HAP-1 (cell line): ENCODE data around the gene CDYL.

ENCODE experiments used
- DNase-seq, 2 experiments: peaks; one replicate each; pipeline ENCODE4 v3.0.0-alpha.2; 2016 to 2020; ENCODE audit warnings: low spot score in 2 of 2
- H3K27me3 ChIP-seq: fragments of 250-450 bp; sonication (Bioruptor Pico); 2 replicates; pipeline ENCODE4 v1.5.1; 2020; ENCODE audit warnings: low read depth, mild to moderate bottlenecking, moderate library complexity
- H3K36me3 ChIP-seq: fragments of 250-450 bp; sonication (Bioruptor Pico); replicated peaks from 2 replicates; pipeline ENCODE4 v1.5.1; 2020; ENCODE audit warnings: mild to moderate bottlenecking
- H3K4me1 ChIP-seq: fragments of 250-450 bp; sonication (Bioruptor Pico); 2 replicates; pipeline ENCODE4 v1.5.1; 2020; ENCODE audit warnings: mild to moderate bottlenecking
- H3K4me3 ChIP-seq: fragments of 250-450 bp; sonication (Bioruptor Pico); 2 replicates; pipeline ENCODE4 v1.5.1; 2020; ENCODE audit warnings: mild to moderate bottlenecking, moderate library complexity
- H3K9me3 ChIP-seq: fragments of 250-450 bp; sonication (Bioruptor Pico); 2 replicates; pipeline ENCODE4 v1.5.1; 2020; ENCODE audit warnings: mild to moderate bottlenecking, moderate library complexity
- in situ Hi-C: fragments of 300-500 bp; cut with MboI; formaldehyde crosslinking; loops from 3 replicates; pipeline ENCODE4 v1.14.3; 2020; ENCODE audit warnings: low sequenced_read_pairs, inconsistent platforms, mixed read lengths

Gene CDYL

DNA sequence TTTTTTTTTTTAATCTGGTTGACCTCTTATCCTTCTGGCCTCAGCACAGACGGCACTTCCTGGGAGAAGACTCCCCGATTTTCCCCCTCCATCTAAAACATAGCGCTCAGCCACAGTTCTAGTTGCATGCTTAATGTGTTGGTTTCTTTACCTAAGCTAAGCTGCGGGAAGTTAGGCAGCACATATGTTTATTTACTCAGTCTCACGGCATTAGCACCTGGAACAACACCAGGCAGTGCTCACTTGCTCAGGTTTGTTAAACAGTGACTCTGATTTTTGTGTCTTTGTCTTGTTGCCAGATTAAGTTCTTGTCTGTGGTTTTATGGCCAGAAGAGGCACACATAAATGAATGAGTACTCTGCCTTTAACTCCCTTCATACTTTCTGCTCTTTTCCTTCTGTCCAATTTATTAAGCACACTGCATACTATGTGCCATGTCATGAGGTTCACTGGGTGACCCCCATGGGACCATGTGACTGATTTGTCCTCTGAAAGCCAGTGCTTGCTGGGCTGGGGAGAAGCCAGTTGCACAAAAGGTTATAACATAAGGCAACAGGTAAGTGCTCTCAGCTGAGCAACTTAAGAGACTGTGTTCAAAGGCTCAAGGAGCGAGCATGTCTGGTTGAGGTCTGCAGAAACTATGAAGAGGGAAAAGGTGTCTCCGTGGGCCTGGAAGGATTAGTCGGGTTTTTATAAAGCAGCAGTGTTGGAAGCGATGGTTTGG, 134.0 kb downstream of the CDYL start:
- no peaks in the 10 kb centered on the region for H3K9me3 ChIP-seq
- H3K4me3 ChIP-seq, result no peak overlapping the region
- H3K27me3 ChIP-seq, result no peaks in the 10 kb centered on the region
- no peaks in the 10 kb centered on the region for H3K4me1 ChIP-seq
- DNase-seq, result no peak
- H3K36me3 ChIP-seq, result no peaks in the 10 kb centered on the region
- in situ Hi-C loops, result no loop called here

GRCh38 chr6:4912559-4912958, 136.4 kb downstream of the CDYL start:
- in situ Hi-C loops, result no loop called here

DNA sequence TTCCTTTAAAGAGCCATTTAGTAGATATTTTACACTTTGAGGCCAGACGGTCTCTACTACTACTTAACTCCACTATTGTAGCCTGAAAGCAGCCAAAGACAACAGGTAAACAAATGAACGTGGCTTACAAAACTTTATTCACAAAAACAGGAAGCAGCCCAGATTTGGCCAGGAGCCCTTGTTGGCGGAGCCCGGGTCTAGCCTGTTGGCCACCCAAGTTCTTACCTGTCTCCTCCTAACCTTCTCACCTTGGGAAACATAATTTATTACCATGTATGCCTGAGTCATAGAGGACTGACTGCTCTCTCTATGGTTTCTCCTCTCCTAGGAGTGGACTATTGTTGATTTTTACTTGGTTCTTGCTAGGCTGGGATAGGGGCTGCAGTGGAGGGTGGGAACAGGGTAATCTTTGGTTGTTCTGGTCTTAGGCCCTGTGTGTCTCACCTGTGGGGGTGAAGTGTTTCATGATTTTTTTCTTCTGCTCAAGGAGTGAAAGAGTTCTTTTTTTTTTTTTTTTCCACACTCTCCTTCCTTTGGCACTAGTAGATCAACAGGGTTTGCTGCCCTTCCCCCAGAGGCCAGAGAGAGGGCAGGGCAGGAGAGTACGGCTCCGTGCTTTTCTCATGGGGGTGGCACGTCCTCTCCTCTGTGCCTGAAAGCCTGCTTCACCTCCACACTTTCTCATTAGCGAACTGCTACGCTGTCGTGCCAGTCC, 137.7 kb downstream of the CDYL start:
- no peaks in the 10 kb centered on the region for H3K36me3 ChIP-seq
- in situ Hi-C loops, result no loop called here
- no peaks in the 10 kb centered on the region for H3K27me3 ChIP-seq

More at GRCh38 chr6:4912559-4912958, 136.4 kb downstream of the CDYL start:
- H3K4me1 ChIP-seq, result no peaks in the 10 kb centered on the region
- no peak overlapping the region for H3K4me3 ChIP-seq
- no peaks in the 10 kb centered on the region for H3K27me3 ChIP-seq
- H3K36me3 ChIP-seq, result no peaks in the 10 kb centered on the region
- H3K9me3 ChIP-seq, result no peaks in the 10 kb centered on the region
- no peak for DNase-seq

GRCh38 chr6:4914420-4915159, 138.4 kb downstream of the CDYL start:
- H3K36me3 ChIP-seq, result no peaks in the 10 kb centered on the region
- no peaks in the 10 kb centered on the region for H3K9me3 ChIP-seq
- no peak overlapping the region for H3K4me3 ChIP-seq
- no peak for DNase-seq
- in situ Hi-C loops, result no loop called here
- no peaks in the 10 kb centered on the region for H3K27me3 ChIP-seq
- no peaks in the 10 kb centered on the region for H3K4me1 ChIP-seq

More for the DNA sequence above, 137.7 kb downstream of the CDYL start:
- Histone ChIP-seq H3K9me3 (no peaks in the 10 kb centered on the region), H3K4me1 (no peaks in the 10 kb centered on the region), H3K4me3 (no peak overlapping the region)
- DNase-seq, result no peak

DNA sequence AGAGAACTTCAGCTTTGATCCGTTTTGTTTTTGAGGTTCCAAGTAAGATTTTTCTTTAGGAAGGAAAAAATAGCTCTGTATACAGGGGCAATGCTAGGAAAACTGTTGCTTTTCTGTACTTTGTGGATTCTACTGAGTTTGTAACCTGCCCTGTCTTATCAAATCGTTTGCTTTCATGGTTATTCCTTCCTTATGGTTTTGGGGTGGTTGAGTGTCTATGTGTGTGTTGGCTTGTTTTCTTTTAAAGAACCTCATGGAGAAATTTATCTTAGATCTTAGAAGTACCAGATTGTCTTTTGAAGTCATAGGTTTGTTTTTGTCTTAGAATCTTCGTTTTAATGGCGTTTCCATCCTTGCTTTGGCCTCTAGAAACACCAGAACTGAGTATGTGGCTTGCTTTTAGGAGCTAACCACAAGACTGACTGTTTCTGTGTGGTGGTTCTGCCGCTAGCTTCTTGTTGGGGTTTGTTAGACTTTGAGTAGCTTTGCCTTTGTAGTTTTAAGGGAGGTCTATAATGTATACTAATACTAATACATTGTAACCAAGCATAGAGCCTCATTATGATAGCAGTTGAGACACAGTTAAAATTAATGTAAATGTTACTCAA, 140.9 kb downstream of the CDYL start:
- no peaks in the 10 kb centered on the region for H3K36me3 ChIP-seq
- in situ Hi-C loops, result no loop called here
- H3K4me3 ChIP-seq, result no peak overlapping the region
- no peaks in the 10 kb centered on the region for H3K27me3 ChIP-seq
- no peaks in the 10 kb centered on the region for H3K4me1 ChIP-seq
- DNase-seq, result no peak
- H3K9me3 ChIP-seq, result no peaks in the 10 kb centered on the region

DNA sequence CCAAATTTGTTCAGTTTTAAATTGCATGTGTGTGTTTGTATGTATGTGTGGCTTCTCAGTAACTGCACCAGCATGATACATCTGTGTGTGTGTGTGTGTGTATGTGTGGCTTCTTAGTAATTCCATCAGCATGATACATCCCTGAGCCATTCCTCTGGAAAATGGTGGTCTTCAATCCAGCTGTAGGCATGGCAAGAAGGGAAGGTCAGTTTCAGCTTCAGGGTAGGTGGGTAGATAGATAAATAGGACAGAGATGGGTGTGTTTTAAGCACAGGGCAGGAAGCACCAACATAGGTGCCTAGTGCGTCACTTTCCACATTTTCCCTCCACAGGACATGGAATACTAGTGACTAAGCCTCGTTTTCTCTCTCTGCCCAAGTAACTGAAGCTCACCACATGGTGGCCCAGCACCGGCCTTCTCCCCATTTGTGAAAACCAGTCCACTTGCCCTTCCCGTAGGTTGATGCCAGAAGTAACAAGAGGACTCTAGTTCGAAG, 144.8 kb downstream of the CDYL start:
- no peaks in the 10 kb centered on the region for H3K9me3 ChIP-seq
- no peak overlapping the region for H3K4me3 ChIP-seq
- H3K36me3 ChIP-seq, result no peaks in the 10 kb centered on the region
- H3K27me3 ChIP-seq, result no peaks in the 10 kb centered on the region
- in situ Hi-C loops, result no loop called here
- no peak for DNase-seq
- peaks cover 6% of the 10 kb centered on the region for H3K4me1 ChIP-seq

DNA sequence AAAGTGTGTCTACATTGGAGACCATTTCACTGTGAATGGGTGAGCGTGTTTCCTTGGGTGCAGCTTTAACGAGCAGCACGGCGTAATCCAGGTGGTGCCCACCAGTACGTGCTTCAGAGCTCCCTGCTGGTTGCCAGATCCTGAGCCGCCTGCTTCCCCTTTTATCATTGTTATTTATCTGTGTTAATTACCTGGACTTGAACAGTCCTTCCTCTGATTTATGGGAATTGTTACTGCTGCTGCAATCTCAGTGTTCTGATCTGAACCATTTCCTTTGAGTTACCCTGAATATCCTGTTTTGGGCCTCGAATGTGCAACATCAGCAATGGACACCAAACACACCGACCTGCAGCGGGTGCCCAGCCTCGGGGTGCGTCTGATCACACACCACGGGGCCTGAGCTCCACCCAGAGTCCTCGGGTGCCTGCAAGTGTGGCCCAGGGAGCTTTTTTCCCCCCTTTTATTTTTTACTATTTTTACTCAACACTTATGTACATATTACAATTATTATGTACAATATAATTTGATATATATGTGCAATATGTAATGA, 146.4 kb downstream of the CDYL start:
- no peak for DNase-seq
- Histone ChIP-seq H3K4me1 (peaks cover 7% of the 10 kb centered on the region), H3K9me3 (no peaks in the 10 kb centered on the region), H3K4me3 (no peak overlapping the region), H3K27me3 (no peaks in the 10 kb centered on the region), H3K36me3 (no peaks in the 10 kb centered on the region)
- in situ Hi-C loops, result no loop called here

GRCh38 chr6:4923081-4923480, 146.9 kb downstream of the CDYL start:
- no peaks in the 10 kb centered on the region for H3K27me3 ChIP-seq
- H3K4me3 ChIP-seq, result no peak overlapping the region
- peaks cover 7% of the 10 kb centered on the region for H3K4me1 ChIP-seq
- in situ Hi-C loops, result no loop called here
- H3K36me3 ChIP-seq, result no peaks in the 10 kb centered on the region
- no peaks in the 10 kb centered on the region for H3K9me3 ChIP-seq
- no peak for DNase-seq

- peaks cover 12% of the 10 kb centered on the region for H3K4me1 ChIP-seq
- no peak for DNase-seq
- H3K4me3 ChIP-seq, result no peak overlapping the region
- no peaks in the 10 kb centered on the region for H3K9me3 ChIP-seq
- H3K36me3 ChIP-seq, result no peaks in the 10 kb centered on the region
- in situ Hi-C loops, result no loop called here
- H3K27me3 ChIP-seq, result no peaks in the 10 kb centered on the region
Measured at GRCh38 chr6:4924661-4925271, 148.6 kb downstream of the CDYL start.

DNA sequence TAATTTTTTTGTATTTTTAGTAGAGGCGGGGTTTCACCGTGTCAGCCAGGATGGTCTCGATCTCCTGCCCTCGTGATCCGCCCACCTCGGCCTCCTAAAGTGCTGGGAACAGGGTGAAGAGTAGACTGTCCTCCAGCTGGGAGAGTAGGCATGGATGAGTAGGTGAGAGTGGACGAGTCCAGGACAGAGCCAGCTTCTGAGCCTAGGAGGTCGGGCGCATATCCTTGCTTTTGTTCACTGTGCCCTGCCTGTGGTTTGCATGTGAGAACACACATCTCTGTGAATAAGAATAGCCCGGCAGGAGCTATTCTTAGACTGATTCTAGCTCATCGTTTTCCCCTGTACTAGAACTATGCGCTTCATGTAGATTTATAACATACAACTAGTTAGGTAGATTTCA, 149.4 kb downstream of the CDYL start:
- Histone ChIP-seq H3K36me3 (no peaks in the 10 kb centered on the region), H3K4me3 (no peak overlapping the region), H3K4me1 (peaks cover 13% of the 10 kb centered on the region), H3K9me3 (no peaks in the 10 kb centered on the region), H3K27me3 (no peaks in the 10 kb centered on the region)
- in situ Hi-C loops, result no loop called here
- peak; percentile 64 to 72 for DNase-seq

DNA sequence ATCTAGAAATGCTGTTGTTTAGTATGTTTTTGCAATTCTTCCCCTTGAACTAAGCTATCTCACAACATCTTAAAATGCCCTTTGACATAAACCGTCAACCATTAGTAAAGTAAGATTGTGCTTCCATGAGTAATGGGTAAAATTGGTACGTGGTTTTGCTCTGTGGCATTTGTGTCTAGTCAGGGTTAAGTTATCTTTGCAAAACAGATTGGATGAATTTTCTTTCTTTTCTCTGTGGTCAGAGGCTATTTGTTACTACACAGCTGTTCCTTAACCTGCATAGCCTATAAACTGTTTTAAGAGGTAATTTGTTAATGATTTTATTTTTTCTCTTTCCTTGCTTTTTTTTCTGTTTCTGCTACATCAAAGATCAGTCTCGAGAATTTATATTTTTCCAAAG, 152.2 kb downstream of the CDYL start:
- H3K27me3 ChIP-seq, result no peaks in the 10 kb centered on the region
- in situ Hi-C loops, result no loop called here
- H3K4me3 ChIP-seq, result no peak overlapping the region
- H3K4me1 ChIP-seq, result peaks cover 16% of the 10 kb centered on the region
- DNase-seq, result no peak
- H3K9me3 ChIP-seq, result no peaks in the 10 kb centered on the region
- H3K36me3 ChIP-seq, result no peaks in the 10 kb centered on the region

DNA sequence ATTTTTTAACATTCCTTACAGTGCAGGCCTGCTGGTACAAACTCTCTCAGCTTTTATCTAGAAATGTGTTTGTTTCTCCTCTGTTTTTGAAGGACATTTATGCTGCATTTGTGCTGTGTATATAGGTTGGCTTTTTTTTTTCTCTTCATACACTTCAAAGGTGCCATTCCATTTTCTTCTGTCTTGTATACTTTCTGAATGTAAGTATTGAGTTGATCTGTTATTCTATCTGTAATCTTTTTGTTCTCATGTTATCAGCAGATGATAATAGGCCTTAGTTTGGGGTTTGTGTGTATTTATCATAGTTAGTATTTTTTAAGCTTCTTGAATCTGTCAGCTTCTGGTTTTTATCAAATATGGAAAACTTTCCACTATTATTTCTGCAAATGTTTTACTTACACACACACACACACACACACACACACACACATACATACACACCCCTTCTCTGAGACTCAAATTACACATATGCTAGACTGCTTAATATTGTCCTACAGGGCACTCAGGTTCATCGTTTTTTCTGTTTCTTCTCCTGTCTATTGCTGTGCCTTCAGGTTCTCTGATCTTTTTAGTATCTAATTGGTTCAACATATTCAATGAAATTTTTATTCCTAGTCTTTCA, 153.0 kb downstream of the CDYL start:
- in situ Hi-C loops, result no loop called here
- no peaks in the 10 kb centered on the region for H3K9me3 ChIP-seq

More for the DNA sequence above, 153.0 kb downstream of the CDYL start:
- Histone ChIP-seq H3K27me3 (no peaks in the 10 kb centered on the region), H3K4me3 (no peak overlapping the region), H3K36me3 (no peaks in the 10 kb centered on the region), H3K4me1 (peaks cover 16% of the 10 kb centered on the region)
- DNase-seq, result no peak
